HG03066 (cell line): ENCODE results near the gene KRT6A.
"Not testable (repeated sequence)": the region's sequence is repeated elsewhere in the genome, so short reads cannot be mapped to it uniquely, and the experiment has no call there.

Source experiments
- ATAC-seq: cut with Tn5 transposase; IDR thresholded peaks from one replicate; pipeline ENCODE4 v1.9.1; 2021; ENCODE audit warnings: low read depth; ENCODE audit not compliant: unreplicated experiment

Gene KRT6A

GRCh38 chr12:52506858-52507715, 14.0 kb upstream of the KRT6A start:
- no peak for ATAC-seq

DNA sequence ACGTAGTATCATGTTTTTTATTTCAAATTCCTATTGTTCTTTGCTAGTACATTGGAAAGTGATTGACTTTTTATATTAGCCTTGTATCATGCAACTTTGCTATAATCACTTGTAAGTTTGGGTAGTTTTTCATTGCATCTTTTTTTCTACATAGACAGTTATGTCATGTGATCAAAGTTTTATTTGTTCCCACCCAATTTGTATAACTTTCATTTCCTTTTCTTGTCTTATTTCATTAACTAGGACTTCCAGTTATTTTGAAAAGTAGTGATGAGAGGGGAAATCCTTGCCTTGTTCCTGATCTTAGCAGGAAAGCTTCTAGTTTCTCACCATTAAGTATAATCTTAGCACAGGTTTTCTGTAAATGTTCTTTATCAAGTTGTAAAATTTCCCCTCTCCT, 9.8 kb upstream of the KRT6A start:
- no peak for ATAC-seq

DNA sequence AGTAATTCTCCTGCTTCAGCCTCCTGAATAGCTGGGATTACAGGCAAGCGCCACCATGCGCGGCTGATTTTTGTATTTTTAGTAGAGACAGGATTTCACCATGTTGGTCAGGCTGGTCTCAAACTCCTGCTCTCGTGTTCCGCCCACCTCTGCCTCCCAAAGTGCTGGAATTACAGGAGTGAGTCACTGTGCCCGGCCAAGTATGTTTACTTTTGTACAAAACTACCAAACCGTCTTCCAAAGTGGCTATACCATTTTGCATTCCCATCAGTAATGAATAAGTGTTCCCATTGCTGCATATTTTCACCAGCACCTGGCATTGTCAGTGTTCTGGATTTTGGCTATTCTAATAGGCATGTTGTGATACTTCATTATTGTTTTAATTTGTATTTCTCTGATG, 8.4 kb upstream of the KRT6A start:
- no peak for ATAC-seq

- not testable (repeated sequence) for ATAC-seq
Measured at GRCh38 chr12:52500574-52500973, 7.5 kb upstream of the KRT6A start.

- no peak for ATAC-seq
Measured at GRCh38 chr12:52499806-52500560, 6.9 kb upstream of the KRT6A start.

GRCh38 chr12:52498946-52499345, 5.9 kb upstream of the KRT6A start:
- no peak for ATAC-seq

DNA sequence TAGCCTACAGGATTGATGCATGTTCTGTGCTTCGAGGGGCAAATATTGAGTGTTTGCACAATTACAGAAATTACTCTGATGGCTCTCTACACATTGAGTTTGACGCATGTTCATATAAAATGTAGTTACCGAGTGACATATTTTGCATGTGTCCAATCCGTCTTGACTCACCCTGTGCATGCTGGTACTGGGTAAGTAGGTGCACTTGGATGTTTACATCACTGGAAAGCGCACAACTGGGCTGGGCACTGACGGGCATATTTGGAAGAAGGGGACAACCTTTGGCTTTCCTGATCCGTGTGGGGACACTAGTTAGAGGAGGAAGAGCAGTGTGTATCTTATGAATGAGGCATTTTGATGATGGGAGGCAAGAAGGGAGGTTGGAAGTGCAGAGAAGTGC, 4.9 kb upstream of the KRT6A start:
- ATAC-seq, result no peak

- no peak for ATAC-seq
Measured at GRCh38 chr12:52496590-52497071, 3.6 kb upstream of the KRT6A start.

- ATAC-seq, result no peak
Measured at GRCh38 chr12:52496054-52496453, 3.0 kb upstream of the KRT6A start.

DNA sequence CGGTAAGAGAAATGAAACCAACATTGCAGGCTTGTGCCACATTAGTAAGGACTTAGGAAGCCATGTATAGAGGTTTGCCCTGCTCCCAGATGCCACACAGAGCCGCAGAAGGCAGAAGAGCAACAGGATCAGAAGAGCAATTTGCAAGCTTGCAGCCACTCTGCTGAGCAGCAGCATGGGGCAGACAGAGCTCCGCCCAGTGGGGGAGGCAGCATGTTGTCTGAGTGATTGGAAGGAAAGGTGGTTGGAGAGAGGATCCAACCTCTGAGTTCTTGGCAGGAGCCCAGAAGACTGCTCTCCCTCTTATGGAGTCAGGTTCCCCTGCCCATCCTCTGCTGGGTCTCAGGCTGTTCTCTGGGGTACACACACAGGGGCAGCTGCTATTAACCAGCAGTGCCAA, 2.3 kb upstream of the KRT6A start:
- ATAC-seq, result no peak

GRCh38 chr12:52494518-52494917, 1.5 kb upstream of the KRT6A start:
- no peak for ATAC-seq

- no peak for ATAC-seq
Measured at GRCh38 chr12:52494100-52494499, 1.0 kb upstream of the KRT6A start.

DNA sequence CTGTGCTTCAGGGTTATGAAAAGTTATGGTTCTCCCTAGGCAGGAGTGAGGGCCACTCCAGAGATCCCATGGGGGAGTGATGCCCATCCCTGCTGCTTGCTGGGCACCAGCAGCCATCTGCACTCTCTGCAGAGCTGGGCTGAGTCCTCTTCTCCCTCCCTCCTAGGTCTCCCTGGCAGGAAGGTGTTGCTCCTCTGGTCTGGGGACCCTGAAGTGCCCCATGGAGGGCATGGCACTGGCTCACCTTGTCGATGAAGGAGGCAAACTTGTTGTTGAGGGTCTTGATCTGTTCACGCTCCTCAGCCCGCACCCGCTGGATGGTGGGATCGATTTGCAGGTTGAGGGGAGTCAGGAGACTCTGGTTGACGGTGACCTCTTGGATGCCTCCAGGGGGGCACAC, 652 bp downstream of the KRT6A start:
- not testable (repeated sequence) for ATAC-seq

GRCh38 chr12:52491495-52491894, 1.6 kb downstream of the KRT6A start:
- ATAC-seq, result not testable (repeated sequence)

DNA sequence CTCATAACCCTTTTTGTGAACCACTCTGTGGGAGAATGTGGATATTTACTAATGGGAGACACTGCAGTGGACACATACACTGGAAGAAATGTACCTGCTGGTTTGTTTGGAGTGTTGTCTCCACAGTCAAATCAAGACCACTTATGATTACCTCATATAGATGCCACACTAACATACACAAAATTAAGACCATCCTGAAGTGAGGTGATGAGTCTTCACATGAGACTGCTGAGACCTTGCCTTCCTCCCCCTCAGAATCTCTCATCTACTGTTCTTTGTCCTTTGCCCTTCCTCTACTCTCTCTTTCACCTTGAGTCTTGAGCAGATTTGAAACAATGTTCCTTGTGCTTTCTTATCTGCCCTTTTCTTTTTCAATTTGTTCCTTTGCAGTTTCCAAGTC, 4.3 kb downstream of the KRT6A start:
- ATAC-seq, result no peak

DNA sequence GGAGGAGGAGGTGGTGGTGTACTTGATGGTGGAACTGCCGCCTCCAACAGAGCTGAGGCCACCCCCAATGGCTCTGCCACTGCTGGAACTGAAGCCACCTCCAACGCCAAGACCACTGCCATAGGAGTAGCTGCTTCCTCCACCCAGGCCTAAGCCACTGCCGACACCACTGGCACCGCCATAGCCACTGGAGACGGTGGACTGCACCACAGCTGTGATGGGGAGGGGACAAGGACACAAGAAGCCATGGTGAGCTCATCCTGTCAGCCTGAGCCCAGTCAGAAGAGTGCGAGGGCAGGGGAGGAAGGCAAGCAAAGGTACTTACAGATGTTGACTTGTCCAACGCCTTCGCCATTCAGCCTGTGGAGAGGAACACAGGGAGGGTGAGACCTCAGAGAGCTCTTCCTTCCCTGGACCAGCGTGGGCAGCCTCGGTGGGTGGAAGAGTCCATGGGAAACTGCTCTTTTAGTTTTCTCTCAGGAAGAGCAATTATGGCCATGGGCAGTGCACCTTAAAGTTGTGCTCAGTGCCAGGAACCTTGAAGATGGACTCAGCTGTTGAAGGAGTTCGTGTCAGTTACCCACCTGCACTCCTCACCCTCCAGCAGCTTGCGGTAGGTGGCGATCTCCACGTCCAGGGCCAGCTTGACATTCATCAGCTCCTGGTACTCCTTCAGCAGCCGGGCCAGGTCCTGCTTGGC, 5.2 kb downstream of the KRT6A start:
- ATAC-seq, result not testable (repeated sequence)

DNA sequence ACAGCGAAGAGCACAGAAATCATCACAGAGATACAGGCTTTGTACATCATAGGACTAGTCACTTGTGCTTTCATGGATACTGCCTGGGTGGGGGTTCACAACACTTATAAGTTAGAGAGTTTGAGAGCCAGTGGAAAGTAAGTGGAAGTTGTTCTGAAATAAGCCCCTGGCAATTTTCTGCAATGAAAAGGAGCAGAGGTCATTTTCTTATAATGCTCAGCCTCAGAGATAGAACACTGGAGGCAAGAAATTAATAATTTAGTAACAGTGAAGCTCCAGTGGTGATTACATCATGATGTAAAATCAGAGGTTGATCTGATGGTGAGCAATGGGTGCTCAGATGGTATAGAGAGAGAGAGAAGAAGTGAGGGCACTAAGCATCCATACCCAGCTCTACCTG, 5.8 kb downstream of the KRT6A start:
- no peak for ATAC-seq

DNA sequence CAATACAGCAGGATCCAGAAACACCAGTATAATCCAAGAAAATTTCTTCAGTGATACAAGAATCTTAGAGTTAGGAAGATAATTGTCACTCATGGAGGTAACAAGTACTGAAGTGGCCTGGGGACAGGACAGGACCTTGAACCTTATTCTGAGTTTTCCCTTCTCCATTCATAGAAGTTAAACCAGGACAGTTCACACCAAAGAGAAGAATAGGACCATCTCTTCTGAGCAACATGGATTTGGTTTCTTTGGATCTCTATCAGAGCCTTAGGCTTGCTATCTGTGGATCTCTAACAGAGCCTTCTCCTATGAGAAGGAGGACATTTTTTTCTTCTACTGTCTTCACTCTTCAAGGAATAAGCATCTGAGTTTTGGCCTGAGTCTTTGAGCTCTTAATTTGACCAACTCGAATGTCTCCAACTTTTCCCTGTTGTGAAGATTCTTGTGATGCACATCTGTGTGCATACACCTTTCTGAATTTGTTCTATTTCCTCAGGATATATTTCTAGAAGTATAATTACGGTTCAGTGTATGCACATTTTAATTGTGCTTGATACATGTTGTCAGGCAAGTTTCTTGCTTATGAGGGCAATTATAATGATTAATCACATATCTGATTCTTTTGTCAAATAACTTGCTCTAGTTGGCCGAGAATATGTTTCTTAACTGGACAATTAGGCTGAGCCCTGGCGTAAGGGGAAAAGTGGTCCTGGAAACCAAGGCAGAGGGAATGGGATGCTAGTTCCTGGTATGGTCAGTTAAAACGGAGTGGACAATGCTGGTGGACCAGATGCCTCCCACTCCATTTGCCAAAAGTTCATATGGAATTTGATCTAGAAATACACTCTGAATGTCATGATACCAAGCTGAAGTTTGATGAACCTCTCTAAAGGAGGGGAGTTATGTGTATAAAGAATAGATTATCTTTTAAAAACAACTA, 6.6 kb downstream of the KRT6A start:
- no peak for ATAC-seq

GRCh38 chr12:52480073-52480472, 13.0 kb downstream of the KRT6A start:
- ATAC-seq, result no peak

GRCh38 chr12:52477651-52478050, 15.4 kb downstream of the KRT6A start:
- ATAC-seq, result no peak
